NCI-H2107 treated with DMSO at 0.1 percent for 48 hours (cell line): ENCODE data around the gene WDFY4.

Source experiments
- DNase-seq: peaks from one replicate; lab custom pipeline; 2025; ENCODE audit not compliant: unreplicated experiment; lab: John Stamatoyannopoulos, UW

The WDFY4 gene

DNA sequence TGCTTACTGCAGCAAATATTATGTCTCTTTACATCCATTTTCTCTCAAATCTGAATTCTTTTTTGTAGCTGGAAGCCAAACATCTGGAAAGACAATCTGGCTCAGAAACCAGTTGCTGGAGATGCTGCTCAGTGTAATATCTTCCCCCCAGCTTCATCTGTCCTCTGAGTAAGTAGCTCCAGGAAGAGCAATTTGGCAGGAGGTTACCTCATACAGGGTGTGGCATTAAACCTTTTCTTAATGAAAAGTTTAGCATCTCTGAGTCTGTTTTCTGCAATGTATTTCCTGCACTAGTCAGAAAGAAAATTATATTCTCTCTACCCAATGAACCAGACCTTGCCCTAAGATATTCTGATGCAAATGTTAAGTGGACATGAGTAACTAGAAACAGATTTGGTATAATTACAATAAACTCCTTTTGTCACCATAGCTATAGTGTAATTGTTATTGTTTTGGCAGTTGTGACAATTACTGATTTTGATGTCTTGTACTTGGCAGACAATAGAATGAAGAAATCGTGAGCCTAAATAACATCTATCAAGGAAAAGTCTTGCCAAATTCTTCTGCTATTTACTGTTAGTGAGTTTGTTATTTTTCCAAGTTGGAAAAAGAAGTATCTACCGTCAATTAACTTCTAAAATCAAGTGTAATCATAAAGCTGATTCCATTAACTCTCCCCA lies 123.3 kb downstream of the WDFY4 start:
- no peak for DNase-seq

DNA sequence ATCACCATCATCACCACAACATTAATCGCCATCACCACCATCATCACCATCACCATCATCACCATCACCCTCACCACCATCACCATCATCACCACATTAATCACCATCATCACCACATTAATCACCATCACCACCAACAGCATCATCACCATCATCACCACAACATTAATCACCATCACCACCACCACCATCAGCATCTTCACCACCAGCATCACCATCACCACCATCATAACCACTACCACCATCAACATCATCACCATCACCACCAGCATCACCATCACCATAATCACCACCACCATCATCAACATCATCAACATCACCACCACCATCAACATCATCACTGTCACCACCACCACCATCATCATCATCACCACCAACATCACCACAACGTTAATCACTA lies 124.6 kb downstream of the WDFY4 start:
- DNase-seq: no peak

DNA sequence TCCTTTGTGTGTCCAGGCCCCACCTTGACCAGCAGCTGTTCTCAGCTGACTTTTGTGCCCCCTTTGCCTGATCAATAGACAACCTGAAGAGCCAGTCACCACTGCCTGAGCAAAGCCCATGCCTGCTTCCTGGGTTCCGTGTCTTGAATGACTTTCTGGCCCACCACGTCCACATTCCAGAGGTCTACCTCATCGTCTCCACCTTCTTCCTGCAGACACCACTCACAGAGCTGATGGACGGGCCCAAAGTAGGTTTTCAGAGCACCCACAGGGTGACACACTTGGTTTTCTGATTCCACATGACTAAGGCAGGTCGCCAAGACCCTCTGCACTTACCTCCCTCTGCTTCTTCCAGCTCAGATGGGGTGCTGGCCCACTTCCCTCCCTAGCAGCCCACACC lies 126.8 kb downstream of the WDFY4 start:
- DNase-seq: no peak

DNA sequence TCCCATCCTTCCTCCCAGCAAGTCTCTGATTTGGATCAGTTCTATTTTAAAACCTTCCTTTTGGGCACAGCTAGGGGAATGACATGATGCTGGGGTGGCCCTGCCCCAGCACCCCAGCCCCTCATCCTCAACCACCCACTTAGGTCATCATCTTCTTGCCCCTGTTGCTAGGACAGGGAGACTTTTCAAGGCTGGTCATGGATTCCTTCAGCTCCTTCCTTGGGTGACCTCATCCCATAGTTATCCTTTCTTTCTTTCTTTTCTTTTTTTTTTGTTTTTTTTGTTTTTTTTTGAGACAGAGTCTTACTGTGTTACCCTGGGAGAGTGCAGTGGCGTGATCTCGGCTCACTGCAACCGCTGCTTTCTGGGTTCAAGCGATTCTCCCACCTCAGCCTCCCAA lies 127.2 kb downstream of the WDFY4 start:
- DNase-seq: no peak

DNA sequence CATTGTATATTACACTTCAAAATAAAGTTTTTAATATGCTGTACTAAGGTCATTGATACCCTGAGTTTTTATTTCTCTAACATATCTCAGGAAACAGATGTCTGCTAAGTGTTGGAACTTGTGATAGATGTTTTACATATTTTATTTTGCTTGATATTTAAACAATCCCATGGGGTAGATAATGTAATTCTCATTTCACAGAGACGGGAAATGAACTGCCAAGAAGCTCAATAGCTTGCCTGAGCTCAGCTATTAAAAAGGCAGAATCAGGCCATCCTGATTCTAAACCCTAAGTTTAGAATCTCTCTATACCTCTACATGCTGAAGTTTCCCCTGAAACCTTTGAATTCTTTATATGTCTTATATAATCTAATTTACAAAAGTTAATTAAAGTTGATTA lies 128.6 kb downstream of the WDFY4 start:
- DNase-seq: no peak

DNA sequence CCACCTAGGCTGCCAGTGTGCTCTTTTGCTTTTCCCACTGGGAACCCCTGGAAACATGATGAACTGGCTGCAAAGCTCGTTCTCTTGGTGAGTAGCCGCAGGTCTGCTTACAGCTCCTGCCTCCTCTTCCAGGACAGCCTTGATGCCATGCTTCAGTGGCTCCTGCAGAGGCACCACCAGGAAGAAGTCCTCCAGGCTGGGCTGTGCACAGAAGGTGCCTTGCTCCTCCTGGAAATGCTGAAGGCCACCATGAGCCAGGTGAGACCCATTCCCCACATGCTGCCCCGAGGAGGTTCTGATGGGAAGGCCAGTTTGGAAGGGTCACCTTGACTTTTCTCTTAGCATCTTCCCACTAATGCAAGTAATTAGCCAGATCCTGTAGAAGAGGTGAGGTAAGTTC lies 129.2 kb downstream of the WDFY4 start:
- no peak for DNase-seq

DNA sequence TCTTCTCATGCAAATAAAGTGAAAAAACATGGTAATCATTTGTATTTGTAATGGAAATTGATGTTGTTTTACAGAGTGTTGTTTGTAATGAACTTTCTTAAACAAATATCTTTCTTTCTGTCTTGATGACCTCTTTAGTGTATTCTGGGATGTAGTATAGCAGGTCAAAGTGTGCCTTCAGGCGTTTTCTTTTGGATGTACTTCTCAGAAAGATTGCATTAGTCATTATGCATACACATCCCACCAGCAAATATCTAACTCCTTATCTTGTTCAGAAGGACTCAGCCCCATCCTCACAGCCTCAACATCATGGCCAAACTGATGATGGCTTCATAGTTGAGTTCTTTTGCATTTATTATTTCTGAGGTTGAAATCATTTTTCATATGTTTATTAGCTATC lies 130.3 kb downstream of the WDFY4 start:
- DNase-seq: no peak

DNA sequence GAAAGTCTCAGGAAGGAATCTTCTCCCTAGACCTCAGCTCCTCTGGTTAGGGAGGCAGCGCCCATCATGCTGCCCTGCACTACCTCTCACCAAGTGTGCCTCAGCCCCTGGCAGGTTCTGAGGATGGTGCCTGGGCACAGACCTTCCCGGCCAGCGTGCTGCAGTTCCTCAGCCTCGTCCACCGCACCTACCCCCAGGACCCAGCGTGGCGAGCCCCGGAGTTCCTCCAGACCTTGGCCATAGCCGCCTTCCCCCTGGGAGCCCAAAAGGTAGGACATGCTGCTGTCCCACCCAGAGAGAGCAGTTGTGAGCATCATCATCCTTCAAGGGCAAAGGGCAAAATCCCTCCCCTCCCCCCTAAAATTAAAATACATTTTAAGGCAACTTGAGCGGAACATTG lies 132.5 kb downstream of the WDFY4 start:
- no peak for DNase-seq

DNA sequence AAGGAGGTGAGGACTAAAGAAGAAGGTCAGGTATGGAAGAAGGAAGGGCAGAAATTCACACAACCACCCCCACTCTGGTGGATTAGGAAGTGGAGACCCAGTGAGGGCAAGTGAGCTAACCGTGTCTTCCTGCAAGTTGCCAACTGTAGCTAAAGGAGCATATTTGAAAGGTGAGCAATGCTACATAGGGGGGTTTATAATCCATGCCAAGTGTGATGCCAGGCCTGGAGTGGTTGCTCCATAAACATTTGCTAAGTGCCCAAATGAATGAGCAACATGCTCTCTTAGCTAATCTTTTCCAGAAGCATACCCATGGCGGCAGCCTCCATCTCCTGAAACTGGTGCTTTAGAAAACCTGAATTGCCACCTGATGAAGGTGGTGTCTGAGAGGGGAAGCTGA lies 133.4 kb downstream of the WDFY4 start:
- no peak for DNase-seq

DNA sequence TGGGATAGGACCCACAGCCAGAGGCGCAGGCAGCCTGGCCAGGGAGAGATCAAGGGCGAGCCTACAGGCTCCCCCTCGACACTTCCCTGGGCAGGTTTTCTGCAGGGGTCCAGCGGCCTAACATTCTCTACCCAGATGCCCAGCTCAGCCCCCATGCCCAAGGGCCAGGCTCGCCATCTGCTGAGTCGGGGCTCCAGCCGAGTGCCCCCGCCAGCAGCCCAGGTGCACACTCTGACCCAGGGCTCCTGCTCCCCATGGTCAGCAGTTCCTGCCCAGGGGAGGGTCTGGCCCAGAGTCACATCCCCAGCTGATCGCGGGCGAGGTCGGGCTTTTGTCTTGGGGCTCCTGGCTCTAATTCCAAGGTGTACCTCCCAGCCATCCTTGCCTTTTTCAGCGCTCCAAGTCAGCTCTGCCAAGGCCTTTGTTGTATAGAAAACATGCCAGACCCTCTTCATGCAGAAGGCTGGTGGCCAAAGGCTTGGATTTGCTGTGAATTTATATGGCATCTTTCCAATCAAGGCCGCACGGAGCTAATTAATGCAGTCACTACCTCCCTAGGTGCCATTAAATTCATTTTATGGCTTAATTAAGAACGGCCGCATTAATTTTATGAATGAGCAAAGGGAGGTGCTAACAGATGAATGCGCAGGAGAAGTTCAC lies 134.3 kb downstream of the WDFY4 start:
- no peak for DNase-seq

DNA sequence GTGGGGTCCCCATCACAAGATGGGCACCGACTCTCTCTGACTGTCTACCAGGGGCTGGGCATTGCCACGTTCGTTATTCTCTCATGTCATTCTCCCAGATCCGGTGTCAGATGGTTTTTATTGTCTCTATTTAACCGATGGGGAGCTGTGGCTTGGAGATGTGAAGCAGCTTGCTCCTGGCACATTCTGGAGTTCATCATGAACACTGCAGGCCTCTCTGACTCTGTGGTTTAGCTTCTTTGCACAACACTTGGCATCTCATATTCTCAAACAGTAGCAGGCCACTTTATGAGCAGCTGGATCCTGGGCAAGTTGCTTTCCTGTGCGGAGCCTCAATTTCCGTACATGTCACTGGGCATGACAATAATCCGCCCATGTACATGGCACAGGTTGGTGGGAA lies 135.1 kb downstream of the WDFY4 start:
- no peak for DNase-seq

DNA sequence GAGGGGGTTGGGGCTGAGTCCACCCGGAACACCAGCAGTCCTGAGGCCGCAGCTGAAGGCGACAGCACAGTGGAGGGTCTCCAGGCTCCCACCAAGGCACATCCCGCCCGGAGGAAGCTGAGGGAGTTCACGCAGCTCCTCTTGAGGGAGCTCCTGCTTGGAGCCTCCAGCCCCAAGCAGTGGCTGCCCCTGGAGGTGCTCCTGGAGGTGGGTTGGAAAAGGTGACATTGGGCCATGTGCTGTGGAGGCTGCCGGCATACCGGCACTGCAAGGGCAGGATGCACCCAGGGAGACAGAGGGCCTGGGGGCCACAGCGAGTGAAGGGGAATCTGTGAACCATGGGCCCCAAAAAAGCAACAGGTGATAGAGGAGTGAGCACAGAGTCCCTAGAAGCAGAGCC lies 135.6 kb downstream of the WDFY4 start:
- DNase-seq: no peak

DNA sequence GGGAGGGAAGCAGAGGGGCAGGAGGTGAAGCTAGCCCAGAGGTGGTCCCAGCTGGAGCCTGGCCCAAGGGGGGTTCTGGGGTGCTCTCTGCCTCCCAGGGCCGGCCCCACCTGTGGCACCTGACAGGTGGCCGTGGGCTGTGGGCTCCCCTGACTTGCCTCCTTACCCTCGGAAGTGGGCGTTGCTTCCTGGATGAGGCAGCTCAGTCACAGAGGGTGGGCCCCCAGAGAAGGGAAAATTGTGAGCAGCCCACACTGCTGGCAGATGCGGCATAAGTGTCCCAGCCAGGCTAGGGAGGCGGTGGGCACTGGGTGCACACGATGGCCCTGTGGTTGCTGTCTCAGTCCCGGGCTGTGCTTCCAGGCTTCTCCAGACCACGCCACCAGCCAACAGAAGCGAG lies 136.0 kb downstream of the WDFY4 start:
- DNase-seq: no peak

DNA sequence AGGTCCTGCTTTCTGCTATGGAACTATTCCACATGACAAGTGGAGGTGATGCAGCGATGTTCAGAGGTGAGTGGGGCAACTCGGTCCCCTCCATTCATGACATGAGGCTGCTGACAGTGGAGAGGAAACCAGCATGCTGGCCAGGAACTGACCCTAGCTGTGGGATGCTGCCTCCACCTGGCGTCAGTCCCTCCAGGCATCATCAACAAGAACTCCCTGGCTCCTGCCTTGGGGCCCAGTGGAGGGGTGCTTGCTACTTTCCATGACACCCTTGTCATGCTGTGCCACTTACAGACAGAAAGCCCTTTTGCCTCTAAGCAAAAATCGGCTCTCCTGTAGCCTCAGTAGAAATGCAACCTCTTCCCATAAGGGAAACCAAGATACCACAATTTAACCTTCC lies 136.4 kb downstream of the WDFY4 start:
- no peak for DNase-seq

DNA sequence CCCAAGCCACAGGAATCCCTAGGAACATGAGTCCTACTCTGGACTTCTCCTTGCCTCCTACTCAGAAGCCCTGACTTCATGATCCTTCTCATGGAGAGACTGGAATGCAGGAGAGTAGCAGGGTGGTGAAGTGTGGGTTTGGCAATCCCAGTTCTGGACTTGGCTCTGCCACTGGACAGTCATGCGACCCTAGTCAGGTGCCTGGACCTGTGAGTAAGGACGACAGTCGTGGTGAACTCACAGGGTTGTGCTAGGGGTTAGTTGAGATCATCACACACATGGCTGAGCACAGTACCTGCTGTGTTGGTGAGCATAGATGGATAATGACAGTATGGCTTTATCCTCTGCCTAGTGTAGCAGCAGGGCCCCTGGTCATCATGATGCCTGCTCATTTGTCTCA lies 137.0 kb downstream of the WDFY4 start:
- no peak for DNase-seq

DNA sequence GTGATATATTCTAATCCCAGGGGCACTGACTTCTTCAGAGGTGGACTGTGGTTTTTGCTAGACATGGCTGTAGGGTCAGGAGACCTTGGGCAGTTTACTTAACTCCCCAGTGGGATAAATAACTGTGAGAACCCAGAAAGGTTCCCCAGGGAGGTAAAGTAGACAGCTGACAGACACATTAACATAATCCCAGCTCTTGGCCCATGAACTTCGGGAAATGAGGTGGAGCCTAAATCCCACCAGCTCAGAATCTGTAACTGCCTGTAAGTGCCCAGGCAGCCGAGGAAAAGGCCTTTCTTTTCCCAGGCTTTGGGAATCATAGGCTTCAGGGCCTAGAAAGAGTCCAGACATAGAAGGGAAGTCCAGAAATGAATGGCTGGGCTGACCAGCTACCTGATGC lies 149.0 kb downstream of the WDFY4 start:
- no peak for DNase-seq

DNA sequence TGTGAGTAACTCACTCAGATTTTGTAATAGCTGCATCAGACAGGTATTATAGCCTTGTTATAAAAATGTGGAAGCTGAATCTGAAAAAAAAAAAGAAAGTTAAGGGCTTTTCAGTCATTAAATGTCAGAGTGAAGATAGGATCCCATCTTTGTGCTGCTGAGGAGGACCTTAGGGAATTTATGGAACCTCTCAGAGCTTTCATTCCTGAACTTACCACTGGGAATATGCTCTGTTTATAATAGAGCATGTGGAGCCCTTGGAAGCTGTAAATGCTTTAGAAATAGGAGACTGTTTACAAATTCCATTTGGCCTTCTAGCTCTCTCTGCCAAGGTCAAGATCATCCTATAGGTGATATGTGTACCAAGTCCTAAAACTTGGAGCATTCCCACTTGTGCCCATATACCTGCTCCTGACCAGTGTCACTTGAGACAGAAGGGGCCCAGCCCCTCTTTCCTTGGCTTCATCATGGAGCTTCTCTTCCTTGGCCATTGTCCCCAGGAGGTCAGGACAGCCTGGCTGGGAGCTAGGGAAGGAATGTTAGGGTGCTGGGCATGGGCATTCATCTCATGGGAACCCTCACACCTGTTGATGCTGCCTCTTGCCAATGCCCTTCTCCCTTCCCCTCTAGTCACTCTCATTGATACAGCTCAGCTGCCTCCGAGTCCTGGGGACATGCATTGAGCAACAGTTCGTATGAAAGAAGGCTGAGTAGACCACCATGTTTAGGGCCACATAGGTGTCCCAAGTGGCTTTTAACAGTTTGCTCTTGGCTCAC lies 149.7 kb downstream of the WDFY4 start:
- no peak for DNase-seq

DNA sequence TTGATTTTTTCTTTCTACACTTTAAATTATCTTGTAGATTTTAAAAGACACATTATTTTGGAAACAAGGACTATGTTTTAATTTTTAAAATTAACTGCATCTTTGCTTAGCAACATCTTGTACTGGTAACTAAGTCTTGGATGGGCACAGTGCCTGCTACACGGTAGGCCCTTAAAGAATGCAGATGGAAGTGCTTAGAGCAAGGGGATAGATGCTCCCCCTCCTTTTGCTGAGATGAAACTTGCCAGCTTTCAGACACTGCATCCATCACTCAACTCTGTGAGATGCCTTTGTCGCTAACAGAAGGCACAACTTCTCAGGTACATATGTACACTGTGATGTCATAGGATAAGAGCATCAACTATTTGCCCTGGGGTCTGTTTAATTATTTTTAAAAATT lies 151.1 kb downstream of the WDFY4 start:
- DNase-seq: no peak

DNA sequence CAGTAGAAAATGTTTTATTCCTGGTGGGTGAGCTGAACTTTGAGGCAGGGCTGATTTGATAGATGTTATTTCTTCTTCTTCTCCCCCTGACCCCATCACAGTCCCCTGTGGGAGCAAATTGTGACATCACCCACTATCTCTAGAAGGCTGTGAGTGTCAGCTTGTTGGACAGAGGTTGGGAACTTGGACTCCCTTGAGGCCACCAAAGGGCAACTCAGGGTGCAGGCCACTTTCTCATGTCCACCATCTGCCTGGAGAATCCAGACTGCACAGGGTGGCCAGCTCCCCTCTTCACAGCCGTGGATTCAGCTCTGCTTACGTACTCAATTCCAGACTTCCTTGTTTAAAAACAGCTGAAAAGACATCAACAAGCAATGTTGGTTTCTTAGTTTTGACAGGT lies 151.9 kb downstream of the WDFY4 start:
- DNase-seq: no peak

DNA sequence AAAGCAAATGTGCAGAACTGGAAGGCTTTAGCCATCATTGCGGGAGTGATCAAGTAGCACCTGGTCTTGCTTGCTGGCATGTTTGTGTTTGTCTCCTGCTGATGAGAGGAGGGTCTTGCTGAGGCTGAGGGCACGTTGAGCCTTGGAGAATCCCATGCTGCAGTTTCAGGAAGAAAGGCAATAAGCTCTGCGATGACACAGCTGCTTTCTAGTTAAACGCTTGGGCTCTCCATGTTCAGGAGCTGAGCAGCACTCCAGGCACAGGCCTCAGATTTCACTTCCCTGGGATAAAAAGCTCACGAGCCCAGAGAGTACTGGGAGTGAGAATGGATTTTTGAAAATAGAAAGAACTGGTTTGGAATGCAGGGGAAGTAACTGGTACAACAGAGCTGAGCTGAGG lies 154.2 kb downstream of the WDFY4 start:
- DNase-seq: no peak

DNA sequence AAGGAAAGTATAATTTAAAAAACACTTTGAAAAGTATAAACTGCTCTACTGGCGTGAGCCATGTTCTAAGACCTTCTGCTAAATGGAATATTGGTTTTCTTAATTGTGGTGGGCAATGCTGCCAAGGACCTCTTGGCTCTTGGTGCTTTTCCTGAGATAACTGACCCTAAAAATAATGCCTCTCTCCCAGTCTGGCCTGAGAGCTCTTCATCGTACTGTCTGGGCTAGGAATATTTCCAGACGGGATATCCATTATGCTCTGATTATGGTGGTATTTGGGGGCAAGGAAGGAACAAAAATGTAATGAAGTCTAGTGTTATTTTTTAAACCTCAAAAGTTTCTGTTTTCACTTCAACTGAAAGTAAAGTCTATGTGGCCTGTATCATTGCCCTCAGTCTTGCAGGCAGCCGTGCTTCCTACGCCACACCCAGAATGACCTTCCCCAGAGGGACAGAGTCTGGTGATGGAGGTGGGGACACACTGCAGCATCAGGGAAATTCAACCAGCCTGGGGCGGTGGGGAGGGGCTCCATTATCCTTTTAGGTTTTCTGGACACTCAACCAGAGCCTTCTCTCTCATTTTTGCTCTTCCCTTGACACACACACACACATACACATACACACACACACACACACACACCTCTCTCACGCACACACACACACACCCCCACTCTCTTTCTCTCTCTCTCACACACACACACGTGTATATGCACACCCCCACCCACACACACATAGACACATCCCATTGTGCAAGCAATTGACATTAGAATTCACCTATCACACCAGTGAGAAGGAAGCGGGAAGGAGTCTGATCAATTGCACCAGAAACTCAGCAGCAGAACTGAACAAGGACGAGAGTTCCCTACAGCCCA lies 155.4 kb downstream of the WDFY4 start:
- DNase-seq: no peak
